ENCODE measurements around the gene CXCL9.

GRCh38 chr4:76010576-76010975 is 3.3 kb upstream of the CXCL9 start:
- TF ChIP-seq POLR2AphosphoS5 (IDR thresholded peaks at IDR 0.05) (no peak), CTCF (IDR thresholded peaks at IDR 0.05) (no peak), POLR2A (IDR thresholded peaks at IDR 0.05) (no peak), EP300 (IDR thresholded peaks at IDR 0.05) (no peak)

Measured in gastroesophageal sphincter (tissue), 3 donors.